HepG2 (cell line): Measurements from ENCODE around the gene SMIM30. TPM values are rescaled to one million over a fixed set of nuclear protein-coding genes. Genes with fewer than 3 reads are reported as not detected.

Source experiments
- ARHGAP35 ChIP-seq: sonication (generic); formaldehyde crosslinking; IDR thresholded peaks from 2 replicates; pipeline ENCODE4 v1.9.0; 2022; ENCODE audit warnings: mild to moderate bottlenecking, inconsistent platforms, moderate library complexity, missing genetic modification reagents, borderline replicate concordance
- BCL6 ChIP-seq: IDR thresholded peaks from 2 replicates; pipeline ENCODE4 v1.6.1; 2016; ENCODE audit warnings: missing genetic modification reagents, missing compliant biosample characterization
- BRCA1 ChIP-seq: sonication (generic); formaldehyde crosslinking; IDR thresholded peaks from 2 replicates; pipeline ENCODE4 v1.4.0; 2020; ENCODE audit warnings: missing genetic modification reagents
- GPN1 ChIP-seq: sonication (generic); formaldehyde crosslinking; IDR thresholded peaks from 2 replicates; pipeline ENCODE4 v1.5.1; 2020; ENCODE audit warnings: missing genetic modification reagents, borderline replicate concordance
- KAT2B ChIP-seq: fragments of 150-350 bp; IDR thresholded peaks from 2 replicates; pipeline ENCODE4 v1.6.1; 2014; ENCODE audit warnings: low read depth, low read length, borderline replicate concordance
- KAT8 ChIP-seq: IDR thresholded peaks from 2 replicates; pipeline ENCODE4 v1.6.1; 2016; ENCODE audit warnings: missing genetic modification reagents, missing compliant biosample characterization
- KLF16 ChIP-seq, 2 experiments: sonication (generic) in 1 of 2; formaldehyde crosslinking in 1 of 2; IDR thresholded peaks; 2 replicates each; pipeline versions ENCODE4 v1.6.1 to v1.8.0; 2016 to 2023; ENCODE audit warnings: missing genetic modification reagents in 2 of 2, missing compliant biosample characterization in 1 of 2
- MATR3 ChIP-seq: sonication (generic); formaldehyde crosslinking; IDR thresholded peaks from 2 replicates; pipeline ENCODE4 v1.4.0; 2020; ENCODE audit warnings: missing genetic modification reagents
- MBD4 ChIP-seq: IDR thresholded peaks from 2 replicates; pipeline ENCODE4 v1.6.1; 2012; ENCODE audit warnings: low read length, inconsistent platforms, borderline replicate concordance
- NFE2L1 ChIP-seq: sonication (generic); formaldehyde crosslinking; IDR thresholded peaks from 2 replicates; pipeline ENCODE4 v1.4.0; 2020; ENCODE audit warnings: missing genetic modification reagents, mild to moderate bottlenecking, borderline replicate concordance
- POLR2AphosphoS2 ChIP-seq: IDR thresholded peaks from 2 replicates; pipeline ENCODE4 v1.6.1; 2011; ENCODE audit warnings: low read depth, low read length, improper control_type of control experiment
- SP1 ChIP-seq, 2 experiments: fragments of 450-650 bp in 1 of 2; sonication (generic) in 1 of 2; formaldehyde crosslinking in 1 of 2; IDR thresholded peaks; 2 replicates each; pipeline versions ENCODE4 v1.4.0 to v1.6.1; 2016 to 2020; ENCODE audit warnings: missing genetic modification reagents in 1 of 2
- STAT5B ChIP-seq: sonication (generic); formaldehyde crosslinking; IDR thresholded peaks from 2 replicates; pipeline ENCODE4 v1.4.0; 2020; ENCODE audit warnings: missing genetic modification reagents
- TARDBP ChIP-seq: sonication (generic); formaldehyde crosslinking; IDR thresholded peaks from 2 replicates; pipeline ENCODE4 v1.8.0; 2022; ENCODE audit warnings: mild to moderate bottlenecking, missing genetic modification reagents
- ZBTB49 ChIP-seq: sonication (generic); formaldehyde crosslinking; IDR thresholded peaks from 2 replicates; pipeline ENCODE4 v1.4.0; 2020; ENCODE audit warnings: missing genetic modification reagents, borderline replicate concordance
- ZFP62 ChIP-seq: sonication (generic); formaldehyde crosslinking; IDR thresholded peaks from 2 replicates; pipeline ENCODE4 v1.4.0; 2020; ENCODE audit warnings: missing genetic modification reagents
- ZKSCAN8 ChIP-seq: IDR thresholded peaks from 2 replicates; pipeline ENCODE4 v1.6.1; 2016; ENCODE audit warnings: borderline replicate concordance, missing genetic modification reagents, missing compliant biosample characterization
- ZMAT3 ChIP-seq: sonication (generic); formaldehyde crosslinking; conservative IDR thresholded peaks from 2 replicates; pipeline ENCODE4 v1.7.0; 2021; ENCODE audit warnings: missing genetic modification reagents
- ZNF121 ChIP-seq: sonication (generic); formaldehyde crosslinking; IDR thresholded peaks from 2 replicates; pipeline ENCODE4 v1.5.0; 2020; ENCODE audit warnings: mild to moderate bottlenecking, missing genetic modification reagents
- ZNF180 ChIP-seq: sonication (generic); formaldehyde crosslinking; IDR thresholded peaks from 2 replicates; pipeline ENCODE4 v1.4.0; 2020; ENCODE audit warnings: low read depth, missing genetic modification reagents, borderline replicate concordance
- ZNF263 ChIP-seq: sonication (generic); formaldehyde crosslinking; IDR thresholded peaks from 2 replicates; pipeline ENCODE4 v1.4.0; 2020; ENCODE audit warnings: missing genetic modification reagents
- ZNF382 ChIP-seq: sonication (generic); formaldehyde crosslinking; IDR thresholded peaks from 2 replicates; pipeline ENCODE4 v1.5.0; 2020; ENCODE audit warnings: missing genetic modification reagents, mild to moderate bottlenecking, borderline replicate concordance
- ZNF530 ChIP-seq: sonication (generic); formaldehyde crosslinking; IDR thresholded peaks from 2 replicates; pipeline ENCODE4 v1.5.0; 2020; ENCODE audit warnings: low read depth, mild to moderate bottlenecking, missing genetic modification reagents
- ZNF546 ChIP-seq: sonication (generic); formaldehyde crosslinking; conservative IDR thresholded peaks from 2 replicates; pipeline ENCODE4 v1.8.1; 2023; ENCODE audit warnings: mild to moderate bottlenecking, missing genetic modification reagents
- ZNF550 ChIP-seq: sonication (generic); formaldehyde crosslinking; IDR thresholded peaks from 2 replicates; pipeline ENCODE4 v1.4.0; 2020; ENCODE audit warnings: mild to moderate bottlenecking, missing genetic modification reagents, borderline replicate concordance
- ZNF691 ChIP-seq: sonication (generic); formaldehyde crosslinking; IDR thresholded peaks from 2 replicates; pipeline ENCODE4 v1.4.0; 2020; ENCODE audit warnings: missing genetic modification reagents, low read depth, mild to moderate bottlenecking, borderline replicate concordance
- ZNF724P ChIP-seq: sonication (generic); formaldehyde crosslinking; IDR thresholded peaks from 2 replicates; pipeline ENCODE4 v1.8.0; 2022; ENCODE audit warnings: missing genetic modification reagents, borderline replicate concordance
- ZSCAN25 ChIP-seq: sonication (generic); formaldehyde crosslinking; IDR thresholded peaks from 2 replicates; pipeline ENCODE4 v1.8.0; 2022; ENCODE audit warnings: mild to moderate bottlenecking, missing genetic modification reagents
- ZSCAN29 ChIP-seq: sonication (generic); formaldehyde crosslinking; conservative IDR thresholded peaks from 2 replicates; pipeline ENCODE4 v1.4.0; 2020; ENCODE audit warnings: mild to moderate bottlenecking, missing genetic modification reagents
- polyA plus RNA-seq, 8 experiments: library from polyadenylated mRNA; depleted of rRNA in 3 of 8; stranded (reverse) in 7 of 8; unstranded in 1 of 8; fragments of >200 nt; fragmentation: Illumina TruSeq in 4 of 8; extraction: Trizol in 4 of 8; gene quantifications; 2 replicates each; pipeline versions ENCODE4 v1.2.1 to v1.2.3, GENCODE V29; 2011 to 2016; ENCODE audit warnings: low read depth in 4 of 8, missing spikeins in 1 of 8, mixed read lengths in 1 of 8; ENCODE audit not compliant: insufficient read depth in 1 of 8
- total RNA-seq, 5 experiments: library from RNA; depleted of rRNA; stranded (reverse); fragments of >200 nt; fragmentation: Illumina TruSeq; extraction: Trizol; gene quantifications; 2 replicates each; pipeline ENCODE4 v1.2.3, GENCODE V29; 2016; ENCODE audit warnings: low read depth in 1 of 5

SMIM30 gene
- total and polyA plus RNA-seq, 2 of the 13 experiments (the other 11 are each of a cell fraction or from before 2014, with no cell fraction given), result 23.5 to 25.2 TPM

- no peak for TF ChIP-seq GPN1 (CRISPR knock-in tag)
- no peak for TF ChIP-seq ZKSCAN8 (CRISPR knock-in tag)
- peak; percentile 85 for TF ChIP-seq KAT8 (CRISPR knock-in tag)
- TF ChIP-seq ZSCAN25 (CRISPR knock-in tag), result no peak
- no peak for TF ChIP-seq ZNF550
- TF ChIP-seq ZNF121 (CRISPR knock-in tag), result no peak
- TF ChIP-seq ZNF691, result no peak
- TF ChIP-seq BCL6 (CRISPR knock-in tag), result peak; percentile 75
- TF ChIP-seq ZNF382, result no peak
- TF ChIP-seq NFE2L1 (CRISPR knock-in tag), result no peak
- no peak for TF ChIP-seq ARHGAP35 (CRISPR knock-in tag)
- no peak for TF ChIP-seq ZNF530 (CRISPR knock-in tag)
- no peak for TF ChIP-seq ZBTB49
- TF ChIP-seq ZMAT3 (CRISPR knock-in tag), result no peak
- TF ChIP-seq ZNF263 (CRISPR knock-in tag), result no peak
- TF ChIP-seq SP1 (IDR thresholded peaks at IDR 0.05), result no peak
- peak; percentile 50; the same call in 1 of the 2 replicates for TF ChIP-seq SP1 (CRISPR knock-in tag; IDR thresholded peaks at IDR 0.05)
- no peak for TF ChIP-seq ZSCAN29 (CRISPR knock-in tag)
- TF ChIP-seq POLR2AphosphoS2, result no peak
- TF ChIP-seq ZNF180, result no peak
- no peak for TF ChIP-seq KAT2B
- no peak for TF ChIP-seq ZFP62
- TF ChIP-seq MATR3 (CRISPR knock-in tag), result no peak
- TF ChIP-seq STAT5B, result no peak
- no peak for TF ChIP-seq BRCA1 (CRISPR knock-in tag)
- no peak for TF ChIP-seq ZNF546 (CRISPR knock-in tag)
- TF ChIP-seq KLF16 (CRISPR knock-in tag; IDR thresholded peaks at IDR 0.05), result peak in 1 of 2 experiments; percentile 56; a peak in 1 of 4 replicates
- 0 out of 2 replicates have a peak, but pooled peaks have one; percentile 38 for TF ChIP-seq TARDBP (CRISPR knock-in tag)
- TF ChIP-seq MBD4, result no peak
- no peak for TF ChIP-seq ZNF724P
Measured at GRCh38 chr7:113118074-113118959, at the start of gene SMIM30 (continued).
